Measurements from ENCODE around the gene SLC7A1.

SLC7A1 gene

GRCh38 chr13:29483623-29484022 lies 111.9 kb downstream of the SLC7A1 start:
- no peak for DNase-seq

DNA sequence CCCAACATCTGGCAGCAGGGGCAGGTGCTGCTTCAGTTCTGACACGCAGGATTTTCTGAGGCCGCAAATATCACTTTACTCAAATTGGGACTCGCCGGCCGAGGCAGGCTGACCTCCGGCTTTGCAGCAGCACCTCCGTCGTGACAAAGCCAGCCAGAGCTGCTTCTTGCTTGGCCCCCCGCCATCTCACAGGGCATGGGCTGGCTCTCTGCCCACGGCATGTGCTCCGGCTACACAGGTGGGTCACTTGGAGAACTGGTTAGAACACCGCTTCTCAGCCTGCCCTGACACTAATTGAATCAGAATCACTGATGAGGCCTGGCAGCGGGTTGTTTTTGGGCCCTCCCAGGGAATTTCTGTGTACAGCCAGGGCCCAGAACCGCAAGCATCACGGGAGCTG lies 112.3 kb downstream of the SLC7A1 start:
- no peak for DNase-seq

DNA sequence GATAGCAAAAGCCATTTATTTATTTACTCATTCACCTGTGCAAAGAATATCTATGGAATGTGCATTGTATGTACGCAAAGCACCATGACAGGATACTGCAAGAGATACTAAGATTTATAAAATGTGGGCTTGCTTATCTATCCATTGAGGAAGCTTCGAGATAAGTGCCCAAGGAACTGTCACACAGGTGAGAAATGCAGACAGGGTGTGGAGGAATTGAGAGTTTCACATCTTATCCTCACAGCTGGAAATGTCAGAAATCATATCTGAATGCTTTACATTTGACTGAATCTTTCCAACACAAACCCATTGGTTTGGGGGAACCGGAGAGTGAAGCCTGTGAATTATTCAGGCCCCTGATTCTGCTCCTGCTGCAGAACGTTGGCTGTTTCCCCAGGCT lies 113.0 kb downstream of the SLC7A1 start:
- DNase-seq, result no peak

GRCh38 chr13:29481603-29482002 lies 113.9 kb downstream of the SLC7A1 start:
- no peak for DNase-seq

DNA sequence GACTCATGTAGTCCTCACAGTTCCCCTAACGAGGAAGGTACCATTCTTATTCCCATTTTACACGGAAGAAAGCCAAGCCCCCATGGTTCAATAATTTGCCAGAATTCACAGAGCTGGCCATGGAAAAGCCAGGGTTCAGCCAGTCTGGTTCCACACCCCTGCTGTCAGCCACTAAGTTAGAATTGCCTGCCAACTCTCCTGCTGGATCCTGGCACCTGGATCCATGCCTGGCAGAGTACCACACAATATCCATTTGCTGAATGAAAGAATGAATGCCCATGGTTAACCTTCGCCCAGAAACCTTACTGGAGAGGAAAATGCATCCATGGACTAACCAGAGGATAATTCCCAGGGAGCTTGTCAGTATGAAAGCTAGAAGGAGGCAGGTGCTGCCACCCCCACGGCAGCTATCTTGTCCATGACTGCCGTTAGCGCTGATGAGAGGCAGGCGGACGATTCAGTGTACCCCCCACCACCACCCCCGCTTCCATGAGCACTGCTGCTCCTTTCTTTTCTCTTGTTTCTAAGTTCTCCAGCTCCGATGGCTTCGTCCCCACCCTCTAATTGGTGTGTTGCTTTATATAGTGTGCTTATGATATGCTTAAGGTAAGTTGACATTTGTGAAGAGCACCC lies 114.5 kb downstream of the SLC7A1 start:
- no peak for DNase-seq

- DNase-seq, result no peak
These were observed 115.6 kb downstream of the SLC7A1 start for GRCh38 chr13:29479716-29480492.

GRCh38 chr13:29476046-29476445 lies 119.4 kb downstream of the SLC7A1 start:
- no peak for DNase-seq

DNA sequence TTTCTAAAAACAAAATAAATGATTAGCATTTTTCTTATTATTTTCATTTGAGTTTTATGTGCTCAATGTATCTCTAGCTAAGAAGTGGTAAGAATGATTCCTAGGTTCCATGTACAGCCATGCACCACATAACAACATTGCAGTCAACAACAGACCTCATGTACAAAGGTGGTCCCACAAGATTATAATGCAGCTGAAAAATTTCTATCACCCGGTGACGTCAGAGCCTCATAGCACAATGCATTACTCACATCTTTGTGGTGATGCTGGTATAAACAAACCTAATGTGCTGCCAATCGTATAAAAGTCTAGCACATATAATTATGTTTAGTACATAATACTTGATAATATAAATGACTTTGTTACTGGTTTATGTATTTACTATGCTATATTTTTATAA lies 120.5 kb downstream of the SLC7A1 start:
- no peak for DNase-seq

DNA sequence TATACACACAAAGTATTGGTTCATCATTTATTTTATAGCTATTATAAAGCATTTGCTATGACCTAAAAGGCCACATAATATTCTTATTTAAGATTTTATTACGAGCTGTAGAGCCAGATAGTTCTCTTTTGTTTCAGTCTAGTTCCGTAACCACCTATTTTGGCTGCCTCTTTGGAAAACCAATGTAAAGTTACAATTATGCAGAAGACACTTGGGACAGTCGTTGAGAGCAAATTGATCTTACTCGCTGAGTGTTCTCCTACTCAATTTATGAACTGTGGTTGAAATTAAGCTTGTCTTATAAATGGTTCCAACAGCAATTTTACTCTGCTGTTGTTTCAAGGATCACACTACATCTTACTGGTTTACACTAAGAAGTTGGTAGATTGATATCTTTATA lies 122.3 kb downstream of the SLC7A1 start:
- DNase-seq, result no peak

DNA sequence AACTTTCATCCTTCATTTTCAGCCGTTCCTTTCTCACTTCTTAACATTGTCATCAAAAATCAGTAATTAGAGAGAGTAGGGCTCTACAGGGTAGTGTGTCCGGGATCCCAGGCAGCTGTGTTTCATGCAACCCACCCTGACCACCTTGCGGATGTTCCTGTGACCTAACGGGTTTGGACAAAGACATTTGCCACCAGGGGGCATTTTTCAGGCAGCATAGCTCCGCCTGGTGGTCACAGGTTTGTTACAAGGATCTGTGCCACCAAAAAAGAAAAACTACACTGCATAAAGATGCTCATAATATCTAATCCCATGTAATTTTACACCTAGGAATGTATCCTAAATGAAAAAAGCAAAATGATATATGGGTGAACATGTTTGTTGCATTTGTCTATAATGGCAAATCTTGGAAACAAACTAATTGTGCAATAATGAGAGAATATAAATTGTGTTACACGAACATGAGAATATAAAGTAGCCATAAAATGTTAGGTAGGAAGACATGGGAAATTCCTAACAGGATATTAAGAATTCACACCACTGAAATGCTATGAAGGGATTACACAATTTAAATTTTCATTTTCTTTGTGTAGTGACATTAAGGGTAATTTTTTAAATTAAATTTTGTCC lies 123.0 kb downstream of the SLC7A1 start:
- DNase-seq, result no peak

- no peak for DNase-seq
These were observed 123.9 kb downstream of the SLC7A1 start for GRCh38 chr13:29471551-29471950.

DNA sequence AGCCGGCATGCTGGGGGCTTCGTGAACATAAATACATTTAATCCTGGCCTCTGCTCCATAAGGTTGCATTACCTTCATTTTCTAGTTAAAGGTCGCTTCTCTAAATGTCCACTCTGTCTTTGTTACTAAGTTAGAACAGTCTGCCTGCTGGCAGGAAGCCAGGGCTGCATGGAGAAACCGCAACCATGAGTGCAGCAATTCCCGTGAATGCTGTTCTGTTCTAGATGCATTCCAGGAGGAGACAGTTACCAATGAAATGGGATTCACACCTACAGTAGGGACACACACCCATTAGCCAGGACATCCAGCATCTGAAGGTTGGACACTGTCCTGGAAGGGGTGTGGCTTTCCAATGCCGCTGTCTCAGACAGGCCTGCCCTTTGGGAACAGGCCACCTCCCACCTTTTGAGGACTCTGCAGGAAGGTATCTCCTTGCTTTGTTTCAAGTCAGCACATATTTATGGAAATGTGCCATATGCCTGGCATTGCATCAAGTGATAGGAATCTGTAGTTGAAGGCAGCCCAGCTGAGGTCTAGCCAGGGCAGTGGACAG lies 129.7 kb downstream of the SLC7A1 start:
- DNase-seq, result no peak

- DNase-seq, result no peak
These were observed 131.3 kb downstream of the SLC7A1 start for GRCh38 chr13:29464105-29464679.

- no peak for DNase-seq
These were observed 135.6 kb downstream of the SLC7A1 start for GRCh38 chr13:29459813-29460355.
